OCI-LY1 (cell line): Measurements from ENCODE around the gene TLR3.

ENCODE experiments used
- CTCF ChIP-seq: fragments of 200-600 bp; sonication (generic), shearing (Covaris generic); IDR thresholded peaks from 2 replicates; pipeline ENCODE4 v1.5.1; 2017; ENCODE audit warnings: mild to moderate bottlenecking, antibody characterized with exemption, low read length, moderate library complexity, mixed read lengths
- EZH2 ChIP-seq: fragments of 200-600 bp; sonication (generic), shearing (Covaris generic); IDR thresholded peaks from 2 replicates; pipeline ENCODE4 v1.8.0; 2017; ENCODE audit warnings: borderline replicate concordance, mixed run types, mild to moderate bottlenecking, antibody characterized with exemption, low read length, moderate library complexity, mixed read lengths

DNA sequence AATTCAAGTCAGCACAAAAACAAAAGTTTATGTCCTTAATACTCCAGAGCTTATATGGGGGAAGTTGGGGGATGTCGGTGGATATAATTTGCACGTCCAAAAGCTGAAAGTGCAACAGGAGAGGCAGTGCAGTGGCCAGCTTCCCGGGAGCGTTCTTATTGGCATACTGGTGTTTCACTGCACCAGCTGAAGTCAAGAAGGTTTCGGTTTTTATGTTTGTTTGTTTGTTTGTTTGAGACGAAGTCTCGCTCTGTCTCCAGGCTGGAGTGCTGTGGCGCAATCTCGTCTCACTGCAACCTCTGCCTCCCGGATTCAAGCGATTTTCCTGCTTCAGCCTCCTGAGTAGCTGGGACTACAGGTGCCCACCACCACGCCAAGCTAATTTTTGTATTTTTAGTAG is 28.6 kb upstream of the TLR3 start:
- TF ChIP-seq CTCF (no peak), EZH2 (no peak)
